HG02571 (cell line): ENCODE results near the gene APH1B.

Experiments used
- ATAC-seq: cut with Tn5 transposase; IDR thresholded peaks from one replicate; pipeline ENCODE4 v1.9.1; 2021; ENCODE audit warnings: mild to moderate bottlenecking, moderate library complexity; ENCODE audit not compliant: unreplicated experiment

The APH1B gene

GRCh38 chr15:63349156-63349555 lies 71.8 kb downstream of the APH1B start:
- ATAC-seq = no peak

- ATAC-seq = no peak
Measured at GRCh38 chr15:63349621-63350020, 72.2 kb downstream of the APH1B start.

GRCh38 chr15:63350178-63350621 lies 72.8 kb downstream of the APH1B start:
- ATAC-seq = no peak

DNA sequence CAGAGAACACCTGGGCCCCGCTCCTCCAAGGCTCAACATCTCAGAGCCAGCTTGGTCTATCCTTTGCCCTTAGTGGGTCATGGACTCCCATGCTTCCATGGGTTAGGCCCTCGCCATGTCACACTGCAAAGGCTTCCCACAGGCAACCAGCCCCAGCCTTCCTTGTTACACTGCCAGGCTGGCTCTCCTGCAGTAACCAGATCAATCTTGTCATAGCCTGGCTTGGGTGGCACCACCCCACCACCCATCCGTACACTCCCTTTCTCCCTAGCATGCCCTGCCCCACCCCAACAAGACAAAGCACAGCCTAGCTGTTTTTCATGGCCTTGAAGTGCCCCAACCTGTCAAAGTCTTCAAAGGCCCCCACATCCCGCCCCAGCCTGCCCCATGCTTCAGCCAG lies 73.8 kb downstream of the APH1B start:
- ATAC-seq = no peak

DNA sequence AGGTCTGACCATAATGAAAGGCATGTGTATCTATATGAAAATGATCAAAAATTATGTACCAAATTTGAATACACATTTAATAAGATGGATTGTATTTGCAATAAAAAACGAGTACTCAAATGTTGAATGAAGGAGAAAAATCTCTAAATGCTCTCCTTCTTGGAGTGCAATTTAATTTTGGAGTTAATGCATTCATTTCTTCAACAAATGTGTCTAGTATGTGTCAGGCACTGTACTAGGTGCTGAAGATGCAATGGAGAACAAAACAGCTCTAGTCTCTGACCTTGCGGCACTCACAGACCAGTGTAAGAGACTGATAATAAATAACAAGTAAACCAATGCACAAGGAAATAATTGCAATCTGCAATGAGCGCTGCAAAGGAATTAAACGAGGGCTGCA lies 75.4 kb downstream of the APH1B start:
- ATAC-seq = no peak

DNA sequence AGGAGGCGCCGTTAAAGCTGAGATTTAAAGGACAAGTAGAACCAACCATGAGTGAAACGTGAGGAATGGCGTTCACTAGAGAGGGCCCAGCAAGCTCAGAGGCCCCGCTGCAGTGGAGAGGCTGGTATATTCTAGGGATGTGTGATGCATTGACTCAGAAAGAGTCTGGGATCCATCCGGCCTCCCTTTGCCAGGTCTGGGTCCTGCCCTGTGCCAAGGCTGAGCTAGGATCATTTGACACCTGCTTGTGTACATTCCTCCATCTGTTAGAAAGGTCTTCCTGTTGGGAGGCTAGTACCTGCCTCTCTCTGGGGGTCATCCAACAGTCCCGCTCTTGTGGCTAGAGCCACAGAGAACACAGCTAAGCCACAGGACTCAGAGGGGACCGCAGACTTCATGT lies 75.9 kb downstream of the APH1B start:
- ATAC-seq = no peak

DNA sequence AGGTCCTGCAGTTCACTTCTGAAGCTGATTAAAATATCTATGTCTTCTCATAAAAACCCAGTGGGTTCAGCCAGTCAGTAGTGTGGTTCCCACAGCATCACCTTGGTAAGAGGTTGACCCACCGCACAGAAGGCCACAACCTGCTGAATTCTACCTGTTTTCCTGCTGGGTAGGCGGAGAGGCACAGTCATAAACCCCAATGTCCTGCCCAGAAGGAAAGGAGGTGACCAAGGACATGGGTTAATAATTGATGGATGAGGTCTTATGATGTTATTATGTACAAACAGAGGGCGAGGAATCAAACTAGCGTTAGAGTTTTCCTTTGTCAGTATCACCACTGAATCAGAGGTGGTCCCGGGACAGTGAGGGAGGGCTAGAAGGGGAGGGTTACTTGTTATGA lies 76.5 kb downstream of the APH1B start:
- ATAC-seq = no peak

DNA sequence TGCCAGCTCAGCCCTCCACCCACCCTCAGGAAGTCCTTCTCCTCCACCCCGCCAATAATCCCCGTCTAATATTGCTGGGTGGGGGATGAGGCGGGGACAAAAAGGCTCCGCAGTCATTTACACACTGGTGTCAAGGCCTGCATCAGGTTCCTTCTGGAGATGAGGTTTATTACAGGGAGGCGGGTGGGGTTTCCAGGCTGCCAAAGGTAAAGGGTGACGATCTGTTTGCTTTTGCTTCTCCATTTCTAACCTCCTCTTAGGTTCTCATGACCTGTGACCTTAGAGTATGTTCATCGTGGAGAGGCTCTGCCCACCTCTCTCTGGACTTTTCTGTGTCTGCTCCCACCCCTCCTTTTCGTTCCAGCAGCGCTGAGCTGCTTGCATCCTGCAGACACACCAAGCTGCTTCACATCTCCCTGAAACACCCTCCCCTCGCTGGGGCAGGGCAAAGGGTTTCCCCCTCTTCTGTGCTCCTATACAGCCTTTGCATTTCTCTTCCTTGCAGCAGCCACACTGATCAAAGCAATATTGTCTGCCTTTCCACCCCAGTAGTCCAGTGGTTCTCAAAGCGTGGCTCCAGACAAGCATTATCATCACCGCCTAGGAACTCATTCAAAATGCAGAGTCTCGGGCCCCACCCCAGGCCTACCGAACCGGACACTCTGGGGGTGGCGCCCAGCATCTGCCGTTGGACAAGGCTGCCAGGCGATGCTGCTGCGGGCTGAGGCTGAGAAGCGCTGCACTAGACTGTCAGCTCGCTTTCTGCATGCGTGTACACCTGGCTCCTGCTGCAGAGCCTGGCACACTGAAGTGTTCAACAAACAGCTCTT lies 77.6 kb downstream of the APH1B start:
- no peak for ATAC-seq

GRCh38 chr15:63357061-63357460 lies 79.7 kb downstream of the APH1B start:
- no peak for ATAC-seq

DNA sequence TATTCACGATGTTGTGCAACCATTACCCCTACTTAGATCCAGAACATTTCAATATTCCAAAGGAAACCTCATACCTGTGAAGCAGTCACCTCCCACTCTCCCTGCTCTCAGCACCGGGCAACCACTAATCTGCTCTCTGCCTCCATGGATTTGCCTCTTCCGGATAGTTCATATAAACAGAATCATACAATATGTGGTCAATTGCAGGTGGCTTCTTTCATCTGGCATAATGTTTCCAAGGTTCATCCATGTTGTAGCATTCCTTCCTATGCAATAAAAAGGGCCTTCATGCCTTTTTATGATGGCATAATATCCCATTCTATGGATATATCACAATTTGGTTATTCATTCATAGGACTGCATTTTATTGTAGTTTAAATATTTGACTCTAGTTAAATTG lies 80.3 kb downstream of the APH1B start:
- no peak for ATAC-seq

GRCh38 chr15:63358241-63359029 lies 81.0 kb downstream of the APH1B start:
- no peak for ATAC-seq
